NCI-H345 treated with DMSO at 0.1 percent for 48 hours (cell line): Measurements from ENCODE around the gene LIFR.

Source experiments
- DNase-seq: peaks from one replicate; lab custom pipeline; 2025; ENCODE audit not compliant: unreplicated experiment; lab: John Stamatoyannopoulos, UW

The LIFR gene

GRCh38 chr5:38551030-38552017, 5.1 kb downstream of the LIFR start:
- DNase-seq = no peak

GRCh38 chr5:38548064-38548759, 8.2 kb downstream of the LIFR start:
- DNase-seq = no peak

- DNase-seq = no peak
Observed at GRCh38 chr5:38547257-38547656, 9.2 kb downstream of the LIFR start.

GRCh38 chr5:38546691-38547146, 9.7 kb downstream of the LIFR start:
- DNase-seq = no peak

- DNase-seq = no peak
Observed at GRCh38 chr5:38543886-38544285, 12.6 kb downstream of the LIFR start.

GRCh38 chr5:38543074-38543473, 13.4 kb downstream of the LIFR start:
- no peak for DNase-seq

- DNase-seq = peak; percentile 86
Observed at GRCh38 chr5:38541174-38541725, 15.2 kb downstream of the LIFR start.

- DNase-seq = peak; percentile 97
Observed at GRCh38 chr5:38540314-38540713, 16.1 kb downstream of the LIFR start.

GRCh38 chr5:38538161-38538560, 18.3 kb downstream of the LIFR start:
- no peak for DNase-seq

GRCh38 chr5:38537505-38537904, 18.9 kb downstream of the LIFR start:
- DNase-seq = no peak

- DNase-seq = peak; percentile 30
Observed at GRCh38 chr5:38536968-38537367, 19.5 kb downstream of the LIFR start.

GRCh38 chr5:38535845-38536244, 20.6 kb downstream of the LIFR start:
- no peak for DNase-seq

- DNase-seq = peak; percentile 27
Observed at GRCh38 chr5:38535248-38535750, 21.1 kb downstream of the LIFR start.

- DNase-seq = no peak
Observed at GRCh38 chr5:38534156-38534453, 22.3 kb downstream of the LIFR start.

- DNase-seq = peak; percentile 20
Observed at GRCh38 chr5:38533286-38534155, 22.9 kb downstream of the LIFR start.

GRCh38 chr5:38532165-38532669, 24.2 kb downstream of the LIFR start:
- DNase-seq = peak; percentile 59

- no peak for DNase-seq
Observed at GRCh38 chr5:38531518-38531917, 24.9 kb downstream of the LIFR start.

GRCh38 chr5:38529955-38530646, 26.3 kb downstream of the LIFR start:
- DNase-seq = no peak

- no peak for DNase-seq
Observed at GRCh38 chr5:38528162-38528703, 28.2 kb downstream of the LIFR start.

- no peak for DNase-seq
Observed at GRCh38 chr5:38527475-38527874, 29.0 kb downstream of the LIFR start.
